HT-29 (cell line): ENCODE measurements around the gene BTBD10. TPM values are rescaled to one million over a fixed set of nuclear protein-coding genes. Genes with fewer than 3 reads are reported as not detected.

Source experiments
- DNase-seq: peaks from one replicate; pipeline ENCODE4 v3.0.0-alpha.2; 2015; ENCODE audit warnings: low spot score
- total RNA-seq: library from RNA; depleted of rRNA; stranded (reverse); fragments of >200 nt; shearing (Covaris generic); gene quantifications from 2 replicates; pipeline ENCODE4 v1.2.3, GENCODE V29; 2014

The BTBD10 gene
- total RNA-seq, 1 experiment from 2014 or later = 26.0 TPM

DNA sequence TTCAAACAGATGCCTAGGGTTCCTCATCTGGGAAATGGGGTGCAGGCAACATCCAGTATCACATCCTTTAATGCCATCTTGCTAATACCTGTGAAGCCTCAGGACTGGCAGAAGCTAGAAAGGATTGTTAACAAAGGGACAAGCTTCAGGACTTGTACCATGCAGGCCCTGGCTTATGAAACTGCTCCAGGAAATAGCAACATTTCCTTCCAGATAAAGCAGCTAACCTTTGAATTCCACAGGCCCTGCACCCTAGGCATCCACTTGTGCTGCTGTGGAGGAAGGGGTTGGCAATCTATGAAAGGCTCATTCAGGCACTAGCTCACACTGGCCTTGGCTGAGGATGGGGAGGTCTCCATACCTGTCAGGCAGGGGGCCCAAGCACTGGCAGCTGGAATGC is 87.2 kb downstream of the BTBD10 start:
- no peak for DNase-seq

DNA sequence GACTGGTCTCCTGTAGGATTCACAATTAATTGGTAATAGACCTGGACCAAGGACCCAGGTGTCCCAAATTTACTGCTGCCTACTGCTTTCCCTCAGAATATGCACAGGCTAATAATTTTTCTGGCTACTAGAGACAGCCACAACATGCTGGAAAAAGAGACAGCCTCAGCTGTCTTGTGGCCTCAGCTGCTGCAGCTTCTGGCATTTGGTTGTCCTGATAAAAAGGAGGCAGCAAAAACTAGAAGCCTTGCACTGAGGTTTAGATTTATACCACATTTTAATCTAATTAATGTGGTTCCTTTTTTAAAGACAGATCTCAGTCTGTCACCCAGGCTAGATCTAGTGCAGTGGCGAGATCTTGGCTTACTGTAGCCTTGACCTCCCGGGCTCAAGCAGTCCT is 89.8 kb downstream of the BTBD10 start:
- DNase-seq = no peak

DNA sequence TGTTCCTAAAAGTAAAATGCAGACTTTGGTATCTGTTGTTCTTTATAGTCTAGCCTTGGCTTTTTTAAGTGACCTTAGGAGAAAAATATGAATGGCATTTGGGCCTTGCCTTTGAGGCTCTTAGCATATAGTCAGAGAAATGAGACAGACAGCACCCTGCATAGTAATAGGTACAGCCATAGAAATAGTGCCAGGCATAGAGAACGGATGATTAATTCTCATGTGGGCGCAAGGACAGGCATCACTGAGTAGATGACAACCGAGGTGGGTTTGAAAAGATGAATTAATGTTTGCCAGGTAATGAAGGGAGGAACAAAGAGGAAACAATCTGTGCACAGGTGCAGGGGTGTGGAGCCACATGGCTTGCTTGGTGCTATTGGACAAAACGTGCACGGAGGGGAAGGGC is 95.0 kb downstream of the BTBD10 start:
- DNase-seq = no peak

DNA sequence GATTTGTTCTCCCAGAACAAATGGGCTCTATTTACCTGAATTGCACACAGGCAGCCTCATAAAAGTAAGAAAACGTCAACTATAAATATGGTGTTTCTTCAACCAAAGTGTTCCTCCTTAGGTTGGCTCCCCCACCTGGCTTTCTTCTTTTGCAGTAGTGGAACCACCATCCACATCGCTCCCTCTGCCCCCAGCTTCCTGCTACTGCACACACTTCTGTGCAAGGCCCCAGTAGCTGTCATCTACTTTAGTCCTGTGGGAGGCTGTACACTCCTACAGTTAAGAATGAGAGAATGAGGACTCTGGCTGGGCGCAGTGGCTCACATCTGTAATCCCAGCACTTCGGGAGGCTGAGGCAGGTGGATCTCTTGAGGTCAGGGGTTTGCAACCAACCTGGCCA is 95.9 kb downstream of the BTBD10 start:
- DNase-seq = no peak

DNA sequence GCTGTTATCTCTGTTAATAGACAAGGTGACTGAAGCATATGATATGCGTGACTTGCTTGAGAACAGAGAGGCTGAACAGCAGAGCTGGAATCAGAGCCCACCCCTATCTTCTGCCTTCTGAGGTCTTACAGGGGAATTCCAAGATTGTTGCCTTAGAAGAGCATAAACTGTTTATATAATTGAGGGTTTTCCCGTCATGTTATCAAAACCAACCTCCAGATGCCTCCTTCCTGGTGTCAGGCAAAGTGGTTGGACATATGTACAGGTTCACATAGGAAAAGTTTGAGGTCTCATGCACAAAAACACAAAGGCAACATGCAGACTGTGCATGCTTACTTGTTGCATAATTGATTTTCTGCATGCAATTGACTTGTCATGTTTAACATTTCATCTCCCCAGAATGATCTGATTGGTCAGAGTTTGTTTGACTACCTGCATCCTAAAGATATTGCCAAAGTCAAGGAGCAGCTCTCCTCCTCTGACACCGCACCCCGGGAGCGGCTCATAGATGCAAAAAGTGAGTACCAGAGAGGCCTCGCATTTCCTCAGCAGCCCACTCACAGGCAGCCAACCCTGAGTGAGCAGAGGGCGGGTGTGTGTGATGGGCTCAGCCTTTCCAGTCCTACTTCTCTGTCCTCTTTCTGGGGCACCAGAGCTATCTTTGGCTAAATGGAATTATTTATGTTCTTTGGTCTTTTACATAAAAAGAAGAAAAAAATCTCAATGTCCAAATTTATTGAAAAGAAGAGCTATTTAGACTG is 96.6 kb downstream of the BTBD10 start:
- no peak for DNase-seq

DNA sequence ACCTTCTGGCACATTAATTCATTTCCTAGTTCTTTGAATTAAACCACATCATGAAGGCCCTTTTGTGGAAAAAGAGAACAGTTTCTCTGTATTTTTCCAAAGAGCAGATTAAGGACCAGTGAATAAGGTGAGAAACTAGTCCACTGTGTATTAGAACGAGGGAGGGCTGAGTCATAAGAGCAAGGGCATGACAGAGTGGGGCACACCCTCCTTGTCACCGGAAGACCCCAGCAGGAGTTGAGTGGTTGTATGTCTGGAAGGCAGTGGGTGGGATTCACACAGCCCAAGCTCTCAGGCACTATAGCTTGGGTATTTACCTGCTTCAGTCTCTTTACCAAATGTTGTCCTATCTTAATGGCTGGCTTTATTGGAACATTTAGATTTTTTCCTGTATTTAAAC is 98.6 kb downstream of the BTBD10 start:
- DNase-seq = no peak

DNA sequence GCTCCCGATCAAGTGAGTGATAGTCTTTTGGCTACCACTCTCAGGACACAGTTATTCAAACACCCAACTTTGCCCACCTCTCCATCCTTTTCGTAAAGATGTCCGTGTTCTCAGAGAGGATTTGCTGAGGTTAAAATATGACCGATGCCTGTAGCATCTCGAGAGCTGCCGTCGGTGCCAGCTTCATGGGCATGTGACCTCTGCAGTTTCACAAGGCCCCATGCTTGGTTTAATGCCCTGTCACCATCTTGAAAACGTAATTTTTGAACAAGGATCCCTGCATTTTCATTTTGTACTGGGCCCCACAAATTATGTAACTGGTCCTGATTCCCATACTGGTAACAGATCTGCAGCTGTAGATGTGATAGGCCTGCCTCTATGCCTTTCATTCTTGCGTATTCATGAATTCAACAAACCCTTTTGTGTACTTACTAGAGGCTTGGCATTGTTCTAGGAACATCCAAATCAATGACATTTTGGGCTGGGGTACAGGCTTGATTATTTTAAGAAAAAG is 100.4 kb downstream of the BTBD10 start:
- no peak for DNase-seq

DNA sequence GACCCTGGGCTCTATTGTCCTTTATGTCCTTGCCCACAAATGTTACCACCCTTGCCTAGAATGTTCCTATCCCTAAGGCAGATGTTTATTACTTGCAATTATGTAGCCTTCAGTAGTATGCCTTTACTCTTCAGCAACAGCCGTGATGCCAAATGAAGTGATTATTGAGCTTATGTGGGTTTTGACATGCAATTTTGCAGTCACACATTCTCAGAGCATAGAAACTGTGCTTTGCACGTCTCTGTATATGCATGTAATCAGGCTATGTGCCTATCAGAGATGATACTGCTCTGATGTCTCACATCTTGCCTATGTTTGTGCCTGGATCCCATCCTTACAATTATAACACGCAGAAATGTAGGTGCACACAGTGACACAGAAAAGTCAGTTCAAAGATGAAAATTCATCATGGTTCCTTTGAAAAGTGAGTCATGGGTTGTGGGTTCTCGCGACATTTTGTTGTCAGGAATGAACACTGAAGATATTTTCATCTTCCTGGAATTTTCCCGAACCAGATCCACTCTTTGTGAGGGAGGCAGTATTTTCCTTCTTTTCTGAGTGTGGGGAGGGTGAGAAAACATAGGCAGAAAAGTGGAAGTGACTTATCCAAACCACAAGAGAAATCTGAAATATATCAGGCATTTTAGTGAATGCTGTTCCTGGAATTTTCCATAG is 104.3 kb downstream of the BTBD10 start:
- DNase-seq = no peak

DNA sequence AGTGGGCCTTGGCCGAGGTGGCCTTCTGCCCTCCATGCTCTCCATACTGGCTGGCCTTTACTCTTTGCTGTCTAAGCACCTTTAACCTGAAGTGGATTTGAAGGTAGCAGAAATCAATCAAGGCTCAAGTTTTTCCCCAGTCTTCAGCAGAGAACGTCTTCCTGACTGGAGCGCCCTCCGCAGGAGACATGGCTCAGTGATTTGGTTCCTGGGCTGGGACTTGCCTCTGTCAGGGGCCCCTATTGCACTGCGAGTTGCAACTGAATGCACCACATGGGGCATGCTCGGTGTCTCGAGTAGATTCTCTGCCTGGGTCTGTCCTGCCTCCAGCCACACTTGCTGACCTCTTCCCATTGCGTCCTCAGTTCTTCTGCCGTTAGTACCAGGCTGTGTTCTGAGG is 105.8 kb downstream of the BTBD10 start:
- no peak for DNase-seq

DNA sequence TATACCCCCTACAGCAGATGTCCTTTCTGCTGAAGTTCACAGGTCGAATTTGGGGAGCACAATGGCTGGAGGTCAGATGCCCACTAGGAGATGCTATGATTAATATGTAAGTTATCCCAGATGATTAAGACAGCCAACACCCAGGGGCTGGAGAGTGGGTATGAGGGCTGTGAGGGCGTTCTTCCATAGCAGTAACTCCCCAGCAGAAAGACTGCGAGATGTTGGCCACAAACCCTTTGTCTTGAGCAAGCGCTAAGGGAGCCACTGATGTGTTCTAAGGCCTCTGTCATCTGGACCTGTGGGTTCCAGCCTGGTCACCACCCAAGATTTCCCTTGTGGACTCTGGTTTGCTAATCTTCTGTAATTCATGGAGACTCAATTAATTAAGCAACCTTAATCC is 107.8 kb downstream of the BTBD10 start:
- no peak for DNase-seq

DNA sequence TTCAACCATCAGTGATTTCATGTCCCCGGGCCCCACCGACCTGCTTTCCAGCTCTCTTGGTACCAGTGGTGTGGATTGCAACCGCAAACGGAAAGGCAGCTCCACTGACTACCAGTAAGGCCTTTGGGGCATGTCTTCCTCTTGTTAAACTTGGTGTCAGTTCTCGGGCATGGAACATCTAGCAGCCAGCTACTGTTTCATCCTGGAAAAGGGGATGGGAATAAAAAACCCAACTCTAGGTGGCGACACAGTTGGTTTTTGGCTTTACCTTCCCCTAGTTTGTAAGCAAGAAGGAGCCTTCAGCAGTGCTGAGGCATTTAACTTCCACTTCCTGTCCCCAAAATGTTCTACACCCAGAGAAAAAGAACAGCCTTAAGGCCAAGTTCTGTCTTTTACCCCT is 108.7 kb downstream of the BTBD10 start:
- DNase-seq = peak; percentile 60

DNA sequence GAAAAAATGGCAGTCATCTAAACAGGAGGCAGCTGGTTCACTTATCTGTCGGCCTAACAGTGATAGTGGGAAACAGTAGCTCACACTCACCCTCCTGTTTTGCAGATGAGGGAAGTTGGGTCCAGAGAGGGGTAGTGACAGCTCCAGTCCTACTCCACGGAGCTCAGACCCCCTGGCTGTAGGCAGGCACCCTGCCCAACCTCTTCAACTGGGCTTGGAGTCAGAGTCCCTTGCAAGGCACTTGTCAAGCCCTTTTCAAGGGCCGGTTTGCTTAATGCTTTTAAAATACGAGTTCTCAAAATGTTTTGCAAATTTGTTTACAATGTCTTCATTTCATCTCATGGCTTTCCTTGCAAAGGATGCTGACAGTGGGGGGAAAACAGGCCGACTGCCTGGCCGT is 110.3 kb downstream of the BTBD10 start:
- DNase-seq = no peak

DNA sequence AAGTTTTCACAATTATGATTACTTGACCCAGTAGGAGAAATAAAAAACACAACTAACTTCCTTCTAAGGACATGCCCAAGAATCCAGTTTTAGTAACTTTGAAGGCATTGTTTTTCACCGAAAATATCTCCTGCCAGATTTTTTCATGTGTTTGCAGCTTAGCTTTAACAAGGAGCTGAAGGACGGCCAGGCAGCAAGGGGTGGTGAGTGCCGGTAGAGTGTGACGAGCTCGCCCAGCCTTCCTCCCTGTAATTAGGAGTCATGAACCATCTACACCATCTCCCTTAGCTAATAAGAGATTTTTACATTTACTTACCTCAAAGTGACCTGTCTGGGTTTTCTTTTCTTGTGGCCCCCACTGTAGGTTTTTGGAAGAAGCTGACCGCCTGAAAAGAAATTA is 113.4 kb downstream of the BTBD10 start:
- DNase-seq = no peak

DNA sequence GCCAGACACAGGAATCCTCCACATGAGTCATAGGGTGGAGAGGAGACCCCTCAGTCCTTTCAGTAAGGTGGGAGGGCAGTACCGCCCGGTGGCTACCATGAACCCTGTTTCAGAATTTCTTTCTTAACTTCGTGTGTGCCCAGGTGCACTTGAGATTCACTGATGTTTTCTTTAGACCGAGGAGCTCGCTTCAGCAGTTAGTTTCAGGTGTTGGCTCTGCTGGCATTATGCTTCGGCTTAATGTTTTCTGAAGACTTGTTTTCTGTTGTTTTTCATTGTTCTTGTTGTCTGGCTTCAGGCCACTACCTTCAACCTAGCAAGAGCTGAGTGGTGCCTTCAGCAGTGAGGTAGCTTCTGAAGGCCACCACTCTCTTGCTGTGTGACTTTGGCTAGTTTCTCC is 114.0 kb downstream of the BTBD10 start:
- no peak for DNase-seq

DNA sequence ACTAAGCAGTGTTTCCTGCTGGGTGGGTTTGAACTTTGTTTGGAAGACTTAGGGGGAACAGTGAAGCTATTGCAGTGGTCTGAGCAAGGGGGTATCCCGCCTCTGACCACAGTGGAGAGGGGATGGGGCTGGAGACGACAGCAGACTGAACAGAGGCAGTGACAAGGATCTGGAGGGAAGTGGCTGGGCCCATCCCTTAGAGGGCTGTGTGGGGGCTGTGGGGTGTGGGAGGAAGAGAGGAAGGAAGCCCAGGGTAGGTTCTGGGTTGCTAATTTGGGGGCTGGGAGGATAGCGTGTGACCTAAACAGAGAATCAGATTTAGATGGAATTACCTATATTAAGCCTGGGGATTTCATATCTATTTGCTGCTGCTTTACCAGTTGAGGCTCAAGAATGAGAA is 114.7 kb downstream of the BTBD10 start:
- DNase-seq = no peak

DNA sequence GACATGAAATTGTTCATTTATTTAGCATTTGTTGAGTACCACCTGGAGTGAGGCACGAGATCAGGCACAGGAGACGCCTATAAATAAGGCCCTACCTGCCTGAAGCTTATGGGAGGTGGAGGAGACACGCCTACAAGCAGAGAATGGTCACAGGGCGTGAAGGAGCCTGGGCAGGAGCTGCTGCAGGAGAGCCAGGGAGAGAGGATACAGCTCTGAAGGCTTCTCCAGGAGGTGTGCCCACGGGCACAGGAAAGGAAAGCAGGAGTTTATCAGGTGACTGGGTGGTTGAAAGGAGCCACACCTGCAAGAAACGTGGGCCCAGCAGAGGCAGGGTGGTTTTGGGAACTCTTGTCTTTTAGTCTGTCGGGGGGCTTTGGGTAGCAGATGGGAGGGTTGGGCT is 115.1 kb downstream of the BTBD10 start:
- no peak for DNase-seq

DNA sequence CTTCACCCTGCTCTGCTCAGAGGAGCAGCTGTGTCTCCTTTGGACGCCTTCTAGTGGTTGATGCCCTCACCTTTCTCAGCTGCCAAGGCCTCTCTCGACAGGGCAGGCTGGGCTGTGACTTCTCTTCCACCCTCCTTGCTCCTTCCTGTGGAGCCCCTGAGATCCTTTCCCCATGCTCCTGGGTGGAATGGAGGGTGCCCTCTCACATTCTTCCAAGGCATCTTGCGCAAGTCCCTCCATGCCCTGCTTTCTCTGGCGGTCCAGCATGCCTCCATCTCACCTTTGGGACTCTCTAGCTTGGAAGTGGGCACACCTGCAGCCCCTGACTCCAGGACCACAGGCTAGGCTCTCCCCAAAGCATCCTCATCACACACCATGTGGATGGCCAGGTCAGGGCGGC is 116.6 kb downstream of the BTBD10 start:
- DNase-seq = peak; percentile 25

DNA sequence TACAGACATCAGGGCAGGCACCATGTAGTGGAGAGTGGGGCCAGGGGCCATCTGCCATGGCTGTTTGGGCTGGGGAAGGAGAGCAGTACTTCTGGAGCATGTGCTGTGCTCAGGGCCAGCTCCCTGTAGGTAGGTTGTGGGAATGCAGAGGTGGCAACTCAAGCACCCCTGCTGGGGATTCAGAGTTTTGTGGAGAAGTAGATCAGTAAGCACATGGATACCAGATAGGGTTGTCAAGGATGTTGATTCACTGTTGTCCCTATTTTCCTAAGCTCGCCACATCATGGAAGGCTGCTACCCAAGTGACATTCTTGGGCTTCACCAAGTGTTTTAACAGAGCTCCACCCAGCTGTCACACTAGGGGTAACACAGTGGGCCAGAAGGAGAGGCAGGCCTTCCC is 118.2 kb downstream of the BTBD10 start:
- peak; percentile 3 for DNase-seq

DNA sequence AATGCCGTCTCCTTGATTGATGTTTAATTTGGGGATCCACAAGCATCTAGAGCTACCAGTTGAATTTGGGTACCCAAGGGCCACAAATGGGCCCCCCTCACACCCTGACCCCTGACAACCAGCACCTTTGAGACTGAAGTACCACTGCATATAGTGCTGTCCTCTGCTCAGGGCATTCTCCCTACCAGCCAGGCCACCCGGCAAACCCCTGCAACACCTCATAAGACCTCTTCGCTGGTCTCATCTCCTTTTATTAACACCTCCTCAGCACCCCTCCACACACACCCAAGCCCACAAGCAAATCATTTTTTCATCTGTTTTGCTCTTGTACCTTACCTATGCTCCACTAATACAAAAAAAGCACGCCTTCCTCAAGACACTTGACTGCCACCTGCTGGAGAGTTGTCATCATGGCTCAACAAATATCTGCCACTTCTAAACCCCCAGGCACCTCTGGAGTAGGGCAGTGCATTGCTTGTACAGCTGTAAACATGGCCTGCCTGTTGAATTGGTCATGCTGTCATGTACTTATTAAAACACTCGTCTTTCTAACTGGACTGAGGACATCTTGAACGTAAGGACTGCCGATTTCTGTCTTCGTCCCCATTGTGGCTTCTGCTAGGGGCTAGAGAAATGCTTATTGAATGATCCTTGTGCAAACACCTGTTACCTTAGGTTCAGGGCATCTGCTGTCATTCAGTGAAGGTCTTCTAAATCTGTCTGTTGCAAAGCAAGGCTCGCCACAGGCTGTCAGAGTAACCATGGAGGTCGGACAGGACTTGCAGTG is 118.9 kb downstream of the BTBD10 start:
- peak; percentile 93 for DNase-seq

DNA sequence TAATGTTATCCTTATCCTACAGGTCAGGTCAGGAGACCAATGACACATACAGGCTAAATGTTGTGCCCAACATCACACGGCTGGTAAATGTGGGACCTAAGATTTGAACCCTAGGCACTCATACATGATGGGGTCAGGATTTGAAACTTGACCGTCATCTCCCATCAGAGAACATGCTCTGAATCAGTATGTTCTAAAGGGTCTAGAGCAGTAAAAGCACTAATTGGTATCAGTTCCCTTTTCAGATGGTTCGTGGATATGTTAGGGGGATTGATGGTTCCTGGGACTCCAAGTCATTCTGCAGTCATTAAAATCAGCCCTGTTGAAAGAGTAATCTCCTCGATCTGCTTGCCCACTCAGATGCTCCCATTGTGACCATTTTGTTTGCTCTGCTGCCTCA is 120.0 kb downstream of the BTBD10 start:
- DNase-seq = no peak

DNA sequence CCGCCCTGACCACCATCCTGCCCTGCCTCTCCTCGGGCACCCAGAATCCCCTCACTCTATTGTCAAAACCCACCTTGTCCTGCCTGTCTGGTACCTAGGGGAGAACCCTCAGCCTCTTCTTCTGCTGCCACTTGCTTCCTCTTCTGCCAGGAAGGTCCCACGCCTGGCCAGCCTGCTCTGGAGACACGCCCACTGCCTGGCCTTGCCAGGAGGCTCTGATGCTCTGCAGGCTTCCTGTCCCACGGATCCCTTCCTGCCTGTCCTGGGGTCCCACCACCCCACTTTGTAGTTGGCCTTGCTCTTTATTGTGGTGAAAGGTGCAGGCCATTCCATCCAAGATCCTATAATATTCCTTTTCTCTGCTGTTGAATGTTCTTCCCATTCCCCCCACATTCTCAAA is 122.0 kb downstream of the BTBD10 start:
- DNase-seq = no peak
